GM21390 (cell line): ENCODE measurements around the gene UBR2.
A peak's percentile ranks its signal among the peaks of the same experiment; 100 is the strongest.
"Not testable (repeated sequence)": the region's sequence is repeated elsewhere in the genome, so short reads cannot be mapped to it uniquely, and the experiment has no call there.

Experiments used
- ATAC-seq: cut with Tn5 transposase; IDR thresholded peaks from one replicate; pipeline ENCODE4 v1.9.1; 2021; ENCODE audit not compliant: unreplicated experiment

Gene UBR2

GRCh38 chr6:42552380-42552779, 11.4 kb upstream of the UBR2 start:
- no peak for ATAC-seq

DNA sequence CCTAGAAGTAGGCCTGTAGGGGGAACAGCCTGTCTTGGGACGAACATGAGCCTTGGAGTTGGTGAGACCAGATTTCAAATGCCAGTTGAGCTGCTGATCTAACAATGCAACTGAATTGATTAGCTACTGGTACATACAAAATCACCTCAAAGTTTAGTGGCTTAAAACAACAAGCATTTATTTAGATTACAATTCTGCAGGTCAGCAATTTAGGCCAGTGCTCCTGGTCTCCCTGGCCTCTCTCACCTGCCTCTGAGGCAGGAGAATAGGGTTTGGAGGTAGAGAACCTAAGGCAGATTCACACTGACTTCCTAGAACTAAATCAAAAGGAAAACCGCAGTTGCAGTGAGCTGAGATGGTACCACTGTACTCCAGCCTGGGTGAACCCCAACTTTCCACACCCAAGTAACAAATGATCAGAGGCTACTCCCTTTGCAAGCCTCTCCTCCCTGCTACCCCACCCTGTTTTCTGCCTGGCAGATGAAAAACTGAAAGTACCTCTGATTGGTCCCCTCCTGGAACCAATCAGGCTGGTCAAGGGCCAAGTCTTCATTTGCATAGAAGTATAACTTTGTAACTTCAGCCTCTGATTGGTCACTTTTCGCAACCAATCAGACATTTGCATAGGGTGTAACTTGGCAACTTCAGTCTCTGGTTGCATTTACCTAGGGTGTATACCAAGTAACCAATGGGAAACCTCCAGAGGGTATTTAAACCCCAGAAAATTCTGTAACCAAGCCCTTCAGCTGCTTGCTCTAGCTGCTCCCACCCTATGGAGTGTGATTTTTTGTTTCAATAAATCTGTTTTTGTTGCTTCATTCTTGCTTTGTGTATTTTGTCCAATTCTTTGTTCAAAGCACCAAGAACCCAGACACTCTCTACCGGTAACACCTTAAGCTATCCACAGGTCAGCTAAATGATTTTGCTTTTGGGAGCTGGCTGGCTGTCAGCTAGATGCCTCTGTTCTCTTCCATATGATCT, 8.1 kb upstream of the UBR2 start:
- no peak for ATAC-seq

GRCh38 chr6:42556462-42556861, 7.4 kb upstream of the UBR2 start:
- no peak for ATAC-seq

GRCh38 chr6:42559276-42559675, 4.6 kb upstream of the UBR2 start:
- ATAC-seq: not testable (repeated sequence)

DNA sequence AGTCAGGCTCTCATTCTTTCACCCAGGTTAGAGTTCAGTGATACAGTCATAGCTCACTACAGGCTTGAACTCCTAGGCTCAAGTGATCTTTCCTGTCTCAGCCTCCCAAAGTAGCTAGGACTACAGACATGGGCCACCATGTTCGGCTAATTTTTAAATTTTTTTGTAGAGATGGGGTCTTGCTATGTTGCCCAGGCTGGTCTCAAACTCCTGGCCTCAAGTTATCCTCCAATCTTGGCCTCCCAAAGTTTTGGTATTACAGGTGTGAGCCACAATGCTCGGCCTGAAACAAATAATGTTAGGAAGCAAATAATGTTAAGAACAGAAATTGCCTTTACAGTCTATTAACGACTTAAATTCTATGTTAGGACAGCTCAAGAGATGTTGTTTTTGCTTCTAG, 1.8 kb upstream of the UBR2 start:
- no peak for ATAC-seq

GRCh38 chr6:42562788-42563405, 932 bp upstream of the UBR2 start:
- ATAC-seq: no peak

GRCh38 chr6:42564506-42564825, 637 bp downstream of the UBR2 start:
- ATAC-seq: no peak

- ATAC-seq: no peak
Observed at GRCh38 chr6:42565823-42566613, 2.2 kb downstream of the UBR2 start.

- no peak for ATAC-seq
Observed at GRCh38 chr6:42566614-42567208, 2.9 kb downstream of the UBR2 start.

DNA sequence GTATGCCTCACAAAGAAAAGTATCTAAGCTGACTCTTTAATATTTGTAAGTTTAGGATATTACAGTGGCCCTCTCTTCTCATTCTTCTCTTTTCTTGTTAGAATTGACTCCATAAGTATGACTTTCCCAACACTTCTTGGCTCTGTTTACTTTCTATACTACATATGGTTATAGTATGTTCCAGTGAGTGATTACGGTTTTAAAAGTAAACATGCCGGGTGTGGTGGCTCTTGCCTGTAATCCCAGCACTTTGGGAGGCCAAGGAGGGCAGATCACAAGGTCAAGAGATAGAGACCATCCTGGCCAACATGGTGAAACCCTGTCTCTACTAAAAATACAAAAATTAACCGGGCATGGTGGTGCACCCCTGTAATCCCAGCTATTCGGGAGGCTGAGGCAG, 3.4 kb downstream of the UBR2 start:
- not testable (repeated sequence) for ATAC-seq

- no peak for ATAC-seq
Observed at GRCh38 chr6:42569102-42570028, 5.5 kb downstream of the UBR2 start.

- peak; percentile 20 for ATAC-seq
Observed at GRCh38 chr6:42571611-42572342, 7.9 kb downstream of the UBR2 start.

GRCh38 chr6:42572523-42572922, 8.7 kb downstream of the UBR2 start:
- ATAC-seq: peak; percentile 83

- not testable (repeated sequence) for ATAC-seq
Observed at GRCh38 chr6:42576538-42576937, 12.7 kb downstream of the UBR2 start.

- ATAC-seq: no peak
Observed at GRCh38 chr6:42598300-42598699, 34.5 kb downstream of the UBR2 start.

DNA sequence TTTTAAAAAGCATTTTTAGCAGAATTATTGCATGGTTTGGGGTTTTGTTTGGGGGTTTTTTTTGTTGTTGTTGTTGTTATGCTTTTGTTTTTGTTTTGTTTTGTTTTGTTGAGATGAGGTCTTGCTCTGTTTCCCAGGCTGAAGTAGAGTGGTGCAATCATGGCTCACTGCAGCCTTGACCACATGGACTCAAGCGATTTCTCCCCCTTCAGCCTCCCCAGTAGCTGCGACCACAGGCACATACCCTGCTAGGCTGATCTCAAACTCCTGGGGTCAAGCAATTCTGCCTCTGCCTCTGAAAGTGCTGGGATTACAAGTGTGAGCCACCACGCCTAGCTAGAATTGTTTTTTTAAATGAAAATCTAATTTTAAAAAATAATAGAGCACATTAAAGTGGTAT, 35.7 kb downstream of the UBR2 start:
- ATAC-seq: no peak

- no peak for ATAC-seq
Observed at GRCh38 chr6:42604150-42604549, 40.3 kb downstream of the UBR2 start.

GRCh38 chr6:42604699-42605098, 40.9 kb downstream of the UBR2 start:
- not testable (repeated sequence) for ATAC-seq

DNA sequence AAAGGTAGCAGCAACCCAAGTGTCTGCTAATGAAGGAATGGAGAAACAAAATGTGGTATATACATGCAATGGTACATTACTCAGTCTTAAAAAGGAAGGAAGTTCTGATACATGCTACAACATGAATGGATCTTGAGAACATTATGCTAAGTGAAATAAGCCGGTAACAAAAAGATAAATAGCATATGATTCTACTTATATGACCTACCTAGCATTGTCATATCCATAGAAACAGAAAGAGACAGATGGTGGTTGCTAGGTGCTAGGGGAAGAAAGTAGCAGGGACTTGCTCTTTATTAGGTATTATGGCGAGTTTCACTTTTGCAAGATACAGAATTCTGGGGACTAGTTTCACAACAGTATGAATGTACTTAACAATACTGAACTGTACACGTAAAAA, 46.6 kb downstream of the UBR2 start:
- ATAC-seq: no peak
